A549 treated with AZD2906 at 1 μM for 4 hours (cell line): Measurements from ENCODE around the gene GOLGA7B. TPM values are rescaled to one million over a fixed set of nuclear protein-coding genes. Genes with fewer than 3 reads are reported as not detected.

Source experiments
- total RNA-seq: library from RNA; stranded (reverse); fragments of 200-300 nt; extraction: Qiagen RNA extraction; gene quantifications from 5 replicates; pipeline ENCODE4 v1.2.3, GENCODE V29; 2022

Gene GOLGA7B
- 3.4 to 4.0 TPM (median 3.8 TPM) in 5 replicates for total RNA-seq

GRCh38 chr10:97849687-97850402, at the start of gene GOLGA7B:
Gene GOLGA7B, plus strand, starts transcription at chr10:97849843. Its CDS starts 461 bp downstream, at chr10:97850304.

Other genes with a start within 250 kb of the GOLGA7B start
- gene MORN4, start 216.3 kb upstream of the GOLGA7B start, total RNA-seq = 6.6 to 8.0 TPM (median 7.5 TPM) in 5 replicates
- 20.7 to 24.1 TPM (median 22.4 TPM) in 5 replicates for gene PI4K2A, start 209.2 kb upstream of the GOLGA7B start, total RNA-seq
- 80.8 to 129 TPM (median 112 TPM) in 5 replicates for gene AVPI1, start 162.6 kb upstream of the GOLGA7B start, total RNA-seq
- gene MARVELD1, start 136.1 kb upstream of the GOLGA7B start, total RNA-seq = 43.7 to 55.5 TPM (median 52.2 TPM) in 5 replicates
- 18.6 to 23.2 TPM (median 22.0 TPM) in 5 replicates for gene ZFYVE27, start 112.7 kb upstream of the GOLGA7B start, total RNA-seq
- gene SFRP5, start 77.8 kb upstream of the GOLGA7B start, total RNA-seq = 2.5 to 3.7 TPM (median 3.2 TPM) in 5 replicates
- 0.89 to 1.7 TPM (median 1.5 TPM) in 5 replicates for gene CRTAC1, start 180.8 kb downstream of the GOLGA7B start, total RNA-seq